Right lobe of liver (tissue), 4 donors: ENCODE results near the gene BANP.

Experiments used
- POLR2A ChIP-seq: fragments of 450-650 bp; IDR thresholded peaks from one replicate; pipeline ENCODE4 v1.6.1; 2017; ENCODE audit warnings: antibody characterized with exemption, mild to moderate bottlenecking
- TF ChIP-seq, protein P1 (sequence below), 4 donors: fragments of 200-600 bp in 3 of 4; fragments of 450-650 bp in 1 of 4; IDR thresholded peaks; one replicate each; pipeline versions ENCODE4 v1.5.1 to v1.8.0; 2016 to 2022; ENCODE audit warnings: antibody characterized with exemption in 4 of 4, mild to moderate bottlenecking in 2 of 4
- donor health status: DM: no; HTN: no; CAD: no.
- donor health status: DM: no; HTN: no; CAD: no.
- donor health status: DM: no; HTN: yes; CAD: no.

DNA sequence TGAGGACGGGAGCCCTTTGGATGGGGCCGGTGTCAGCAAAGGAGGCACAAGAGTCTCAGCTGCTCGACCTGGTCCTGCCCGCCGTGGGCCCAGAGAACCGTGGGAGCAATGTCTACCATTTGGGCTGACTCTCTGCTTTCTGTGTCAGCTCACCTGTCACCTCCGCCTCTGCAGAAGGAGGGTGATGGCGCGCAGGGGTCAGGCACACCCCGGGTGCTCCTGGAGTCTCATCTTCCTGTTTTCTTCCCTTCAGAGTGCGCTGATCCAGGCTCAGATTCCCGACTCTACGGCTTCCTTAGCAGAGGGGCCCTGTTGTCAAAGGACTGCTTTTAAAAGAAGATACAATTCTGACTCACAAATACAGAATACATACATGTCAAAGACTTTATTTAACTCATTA lies 167.1 kb downstream of the BANP start:
- TF ChIP-seq, protein P1, sequence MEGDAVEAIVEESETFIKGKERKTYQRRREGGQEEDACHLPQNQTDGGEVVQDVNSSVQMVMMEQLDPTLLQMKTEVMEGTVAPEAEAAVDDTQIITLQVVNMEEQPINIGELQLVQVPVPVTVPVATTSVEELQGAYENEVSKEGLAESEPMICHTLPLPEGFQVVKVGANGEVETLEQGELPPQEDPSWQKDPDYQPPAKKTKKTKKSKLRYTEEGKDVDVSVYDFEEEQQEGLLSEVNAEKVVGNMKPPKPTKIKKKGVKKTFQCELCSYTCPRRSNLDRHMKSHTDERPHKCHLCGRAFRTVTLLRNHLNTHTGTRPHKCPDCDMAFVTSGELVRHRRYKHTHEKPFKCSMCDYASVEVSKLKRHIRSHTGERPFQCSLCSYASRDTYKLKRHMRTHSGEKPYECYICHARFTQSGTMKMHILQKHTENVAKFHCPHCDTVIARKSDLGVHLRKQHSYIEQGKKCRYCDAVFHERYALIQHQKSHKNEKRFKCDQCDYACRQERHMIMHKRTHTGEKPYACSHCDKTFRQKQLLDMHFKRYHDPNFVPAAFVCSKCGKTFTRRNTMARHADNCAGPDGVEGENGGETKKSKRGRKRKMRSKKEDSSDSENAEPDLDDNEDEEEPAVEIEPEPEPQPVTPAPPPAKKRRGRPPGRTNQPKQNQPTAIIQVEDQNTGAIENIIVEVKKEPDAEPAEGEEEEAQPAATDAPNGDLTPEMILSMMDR (IDR thresholded peaks at IDR 0.05): no peak
- no peak for TF ChIP-seq POLR2A
